Caco-2 (cell line): Measurements from ENCODE around the gene STEAP2. TPM values are rescaled to one million over a fixed set of nuclear protein-coding genes. Genes with fewer than 3 reads are reported as not detected.

ENCODE experiments used
- BruUV-seq: library from RNA; stranded (reverse); fragments of 400-500 nt; replicated peaks from 2 replicates; lab custom pipeline; 2021; lab: Mats Ljungman, UMichigan
- CTCF ChIA-PET: fragments of 300-600 bp; sonication (Branson Sonifier 250); formaldehyde crosslinking; loops from one replicate; lab custom pipeline; 2022; ENCODE audit warnings: antibody characterized with exemption; lab: Charles Lee
- POLR2A ChIA-PET: fragments of 300-600 bp; sonication (Branson Sonifier 250); formaldehyde crosslinking; loops from one replicate; lab custom pipeline; 2022; ENCODE audit warnings: antibody characterized with exemption; lab: Charles Lee
- DNase-seq, 2 experiments: peaks; one replicate each; pipeline versions ENCODE4 v3.0.0 to v3.0.0-alpha.2; 2020 to 2022
- H3K27me3 ChIP-seq: replicated peaks from 2 replicates; pipeline ENCODE4 v1.6.0; 2011; ENCODE audit warnings: low read length; ENCODE audit not compliant: control insufficient read depth, insufficient read depth
- H3K36me3 ChIP-seq: 2 replicates; pipeline ENCODE4 v1.5.1; 2011; ENCODE audit warnings: low read length; ENCODE audit not compliant: control insufficient read depth, insufficient read depth
- H3K4me1 ChIP-seq: fragments of 250-450 bp; sonication (Bioruptor Pico); 2 replicates; pipeline ENCODE4 v1.5.1; 2020; ENCODE audit warnings: mild to moderate bottlenecking
- H3K4me3 ChIP-seq: 2 replicates; pipeline ENCODE4 v1.5.1; 2011; ENCODE audit warnings: low read depth, mild to moderate bottlenecking, control low read depth, low read length
- H3K9me3 ChIP-seq: fragments of 250-450 bp; sonication (Bioruptor Pico); 2 replicates; pipeline ENCODE4 v1.5.1; 2020; ENCODE audit warnings: mild to moderate bottlenecking, moderate library complexity
- H3K27ac Mint-ChIP-seq: one replicate; pipeline ENCODE4 v1.8.0; 2022; ENCODE audit warnings: mixed read lengths; ENCODE audit not compliant: unreplicated experiment
- H3K27me3 Mint-ChIP-seq: one replicate; pipeline ENCODE4 v1.8.0; 2022; ENCODE audit warnings: mixed read lengths; ENCODE audit not compliant: insufficient read depth, unreplicated experiment
- H3K36me3 Mint-ChIP-seq: one replicate; pipeline ENCODE4 v1.8.0; 2022; ENCODE audit warnings: mild to moderate bottlenecking, mixed read lengths; ENCODE audit not compliant: insufficient read depth, unreplicated experiment
- H3K4me1 Mint-ChIP-seq: one replicate; pipeline ENCODE4 v1.8.0; 2022; ENCODE audit warnings: low read depth, mixed read lengths; ENCODE audit not compliant: unreplicated experiment
- H3K4me3 Mint-ChIP-seq: one replicate; pipeline ENCODE4 v1.8.0; 2022; ENCODE audit warnings: mild to moderate bottlenecking, moderate library complexity, mixed read lengths; ENCODE audit not compliant: unreplicated experiment
- H3K9me3 Mint-ChIP-seq: one replicate; pipeline ENCODE4 v1.8.0; 2022; ENCODE audit warnings: mixed read lengths; ENCODE audit not compliant: unreplicated experiment
- intact Hi-C: fragments of 100-400 bp; cut with micrococcal nuclease; formaldehyde crosslinking; loops from one replicate; pipeline ENCODE4 v1.10.0; 2022; ENCODE audit not compliant: unreplicated experiment
- total RNA-seq: library from RNA; stranded (reverse); gene quantifications from 2 replicates; pipeline ENCODE4 v1.2.3, GENCODE V29; 2022
- TF ChIP-seq, protein P1 (sequence below), 2 experiments: fragments of 200-600 bp in 1 of 2; IDR thresholded peaks; 1 replicate in 1 of 2; 2 replicates in 1 of 2; pipeline versions ENCODE4 v1.5.1 to v1.8.0; 2011 to 2022; ENCODE audit warnings: antibody characterized with exemption in 1 of 2, control low read depth in 1 of 2, inconsistent platforms in 1 of 2, low read depth in 1 of 2, low read length in 1 of 2, mild to moderate bottlenecking in 1 of 2, moderate library complexity in 1 of 2; ENCODE audit not compliant: insufficient read depth in 1 of 2, severe bottlenecking in 1 of 2, unreplicated experiment in 1 of 2

The STEAP2 gene
- total RNA-seq, 1 experiment from 2014 or later: 13.5 TPM

DNA sequence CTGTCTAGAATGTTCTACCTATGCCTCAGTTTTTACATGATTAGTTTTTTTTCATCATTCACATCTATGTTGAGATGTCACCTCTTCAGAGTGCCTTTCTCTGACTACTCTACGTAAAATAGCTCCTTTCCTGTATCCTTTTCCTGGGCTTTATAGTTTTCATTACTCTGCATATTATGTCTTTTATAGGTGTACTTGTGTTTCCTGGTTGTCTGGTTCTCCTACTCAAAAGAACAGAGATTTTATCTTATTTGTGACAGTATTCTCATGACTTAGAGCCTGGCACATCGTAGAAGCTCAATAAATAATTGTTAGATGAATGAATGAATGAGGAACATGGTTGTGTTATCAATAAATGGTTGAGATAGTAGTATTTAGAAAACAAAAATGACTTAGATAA, 39.4 kb upstream of the STEAP2 start:
- CTCF ChIA-PET: no interaction called here
- Mint-ChIP-seq H3K36me3 (no peaks in the 10 kb centered on the region), H3K4me3 (no peak overlapping the region)

DNA sequence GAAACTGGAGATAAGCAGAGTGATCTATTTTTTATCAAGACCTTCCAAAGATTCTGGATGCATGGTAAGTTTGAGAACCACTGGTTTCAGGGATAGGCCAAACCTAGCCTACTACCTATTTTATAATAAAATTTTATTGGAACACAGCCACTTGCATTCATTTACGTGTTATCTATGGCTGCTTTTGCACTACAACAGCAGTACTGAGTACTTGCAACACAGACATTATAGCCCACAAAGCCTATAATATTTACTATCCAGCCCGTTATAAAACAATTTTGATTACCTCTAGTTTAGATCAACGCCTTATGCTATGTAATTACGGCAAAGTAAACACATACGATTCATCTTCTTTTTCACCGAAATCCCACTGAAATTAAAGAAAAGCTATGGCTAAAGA, 38.9 kb upstream of the STEAP2 start:
- ChIA-PET POLR2A (no interaction called here), CTCF (no interaction called here)
- TF ChIP-seq, protein P1, sequence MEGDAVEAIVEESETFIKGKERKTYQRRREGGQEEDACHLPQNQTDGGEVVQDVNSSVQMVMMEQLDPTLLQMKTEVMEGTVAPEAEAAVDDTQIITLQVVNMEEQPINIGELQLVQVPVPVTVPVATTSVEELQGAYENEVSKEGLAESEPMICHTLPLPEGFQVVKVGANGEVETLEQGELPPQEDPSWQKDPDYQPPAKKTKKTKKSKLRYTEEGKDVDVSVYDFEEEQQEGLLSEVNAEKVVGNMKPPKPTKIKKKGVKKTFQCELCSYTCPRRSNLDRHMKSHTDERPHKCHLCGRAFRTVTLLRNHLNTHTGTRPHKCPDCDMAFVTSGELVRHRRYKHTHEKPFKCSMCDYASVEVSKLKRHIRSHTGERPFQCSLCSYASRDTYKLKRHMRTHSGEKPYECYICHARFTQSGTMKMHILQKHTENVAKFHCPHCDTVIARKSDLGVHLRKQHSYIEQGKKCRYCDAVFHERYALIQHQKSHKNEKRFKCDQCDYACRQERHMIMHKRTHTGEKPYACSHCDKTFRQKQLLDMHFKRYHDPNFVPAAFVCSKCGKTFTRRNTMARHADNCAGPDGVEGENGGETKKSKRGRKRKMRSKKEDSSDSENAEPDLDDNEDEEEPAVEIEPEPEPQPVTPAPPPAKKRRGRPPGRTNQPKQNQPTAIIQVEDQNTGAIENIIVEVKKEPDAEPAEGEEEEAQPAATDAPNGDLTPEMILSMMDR (IDR thresholded peaks at IDR 0.05; ENCODE audit: insufficient read depth in 1 of 2, low read depth in 1 of 2, low read length in 1 of 2, severe bottlenecking in 1 of 2, unreplicated experiment in 1 of 2): no peak
- intact Hi-C loops: no loop called here
- DNase-seq: no peak
- peaks cover 25% of the 10 kb centered on the region for H3K9me3 Mint-ChIP-seq
- no peaks in the 10 kb centered on the region for H3K27me3 Mint-ChIP-seq
- no peak overlapping the region for H3K27ac Mint-ChIP-seq
- Histone ChIP-seq H3K9me3 (peaks cover 26% of the 10 kb centered on the region), H3K36me3 (no peaks in the 10 kb centered on the region), H3K27me3 (no peaks in the 10 kb centered on the region), H3K4me3 (no peak overlapping the region), H3K4me1 (no peaks in the 10 kb centered on the region)
- BruUV-seq: no TSS peak
- no peak overlapping the region for H3K4me3 Mint-ChIP-seq
- H3K36me3 Mint-ChIP-seq: no peaks in the 10 kb centered on the region
- H3K4me1 Mint-ChIP-seq: no peaks in the 10 kb centered on the region

More for the DNA sequence above, 39.4 kb upstream of the STEAP2 start:
- peaks cover 25% of the 10 kb centered on the region for H3K9me3 Mint-ChIP-seq
- BruUV-seq: no TSS peak
- POLR2A ChIA-PET: no interaction called here
- Histone ChIP-seq H3K27me3 (no peaks in the 10 kb centered on the region), H3K4me3 (no peak overlapping the region), H3K9me3 (peaks cover 26% of the 10 kb centered on the region), H3K4me1 (no peaks in the 10 kb centered on the region), H3K36me3 (no peaks in the 10 kb centered on the region)
- DNase-seq: no peak
- H3K27ac Mint-ChIP-seq: no peak overlapping the region
- no peaks in the 10 kb centered on the region for H3K4me1 Mint-ChIP-seq
- intact Hi-C loops: no loop called here
- H3K27me3 Mint-ChIP-seq: no peaks in the 10 kb centered on the region
- TF ChIP-seq, protein P1 (IDR thresholded peaks at IDR 0.05; ENCODE audit: insufficient read depth in 1 of 2, low read depth in 1 of 2, low read length in 1 of 2, severe bottlenecking in 1 of 2, unreplicated experiment in 1 of 2): no peak

GRCh38 chr7:90173127-90173844, 38.3 kb upstream of the STEAP2 start:
- no TSS peak for BruUV-seq
- ChIA-PET CTCF (interaction anchor here (0.7 kb wide), 1 partner anchor 38 kb away, joined by 3 read pairs; the partner anchor contains the start of gene STEAP2), POLR2A (no interaction called here)
- no peak overlapping the region for H3K4me3 Mint-ChIP-seq
- intact Hi-C loops: no loop called here
- H3K27ac Mint-ChIP-seq: no peak overlapping the region
- H3K4me1 Mint-ChIP-seq: no peaks in the 10 kb centered on the region
- peaks cover 25% of the 10 kb centered on the region for H3K9me3 Mint-ChIP-seq
- H3K36me3 ChIP-seq: no peaks in the 10 kb centered on the region
- H3K4me3 ChIP-seq: no peak overlapping the region
- no peak for DNase-seq
- no peaks in the 10 kb centered on the region for H3K36me3 Mint-ChIP-seq
- peaks cover 26% of the 10 kb centered on the region for H3K9me3 ChIP-seq
- no peaks in the 10 kb centered on the region for H3K4me1 ChIP-seq
- H3K27me3 Mint-ChIP-seq: no peaks in the 10 kb centered on the region
- TF ChIP-seq, protein P1 (IDR thresholded peaks at IDR 0.05; ENCODE audit: insufficient read depth in 1 of 2, low read depth in 1 of 2, low read length in 1 of 2, severe bottlenecking in 1 of 2, unreplicated experiment in 1 of 2): no peak
- H3K27me3 ChIP-seq: no peaks in the 10 kb centered on the region
